ENCODE data around the gene DYNC2I2. TPM values are rescaled to one million over a fixed set of nuclear protein-coding genes. Genes with fewer than 3 reads are reported as not detected.

Gene DYNC2I2
- total and polyA plus RNA-seq, 2 experiments from 2014 or later, result 48.7 to 78.3 TPM

GRCh38 chr9:128690684-128691034, 34.0 kb upstream of the DYNC2I2 start (continued):
- TF ChIP-seq ZNF462 (CRISPR knock-in tag; IDR thresholded peaks at IDR 0.05), result no peak
- no peak for TF ChIP-seq ZNF331 (CRISPR knock-in tag; IDR thresholded peaks at IDR 0.05; ENCODE audit: low read depth)
- TF ChIP-seq REST (IDR thresholded peaks at IDR 0.05; ENCODE audit: unreplicated experiment), result no peak
- TF ChIP-seq EZH2 (IDR thresholded peaks at IDR 0.05; ENCODE audit: low read depth, unreplicated experiment), result no peak
- no peak for TF ChIP-seq CREB1 (CRISPR knock-in tag; IDR thresholded peaks at IDR 0.05; ENCODE audit: low read depth)
